OCI-LY3 (cell line): ENCODE measurements around the gene PACS2.

ENCODE experiments used
- EZH2phosphoT487 ChIP-seq: fragments of 200-600 bp; shearing (Covaris generic); IDR thresholded peaks from 2 replicates; pipeline ENCODE4 v1.6.1; 2018; ENCODE audit warnings: antibody characterized with exemption, mixed run types, low read depth
- TF ChIP-seq, protein P1 (sequence below): fragments of 200-600, 300-600 bp; sonication (generic); IDR thresholded peaks from 2 replicates; pipeline ENCODE4 v1.5.1; 2014; ENCODE audit warnings: antibody characterized with exemption, low read length, low read depth

DNA sequence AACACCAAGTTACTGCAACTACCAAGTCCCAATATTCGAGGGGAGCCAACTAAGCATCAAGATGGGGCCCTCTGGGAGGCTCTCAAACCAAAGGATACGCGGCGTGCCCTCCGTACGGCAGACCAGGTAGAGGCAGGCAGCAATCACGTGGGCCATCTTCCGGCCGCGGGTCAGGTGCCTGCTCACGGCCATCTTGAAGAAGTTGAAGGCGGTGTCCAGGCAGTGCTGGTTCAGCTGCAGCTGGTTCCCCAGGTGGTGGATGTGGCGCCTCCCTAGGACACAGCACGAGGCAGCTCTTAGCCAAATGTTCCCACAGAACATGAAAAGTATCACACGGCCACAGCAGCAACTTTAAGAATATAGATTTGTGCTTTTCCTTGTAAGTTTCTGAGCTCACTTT lies 41.9 kb upstream of the PACS2 start:
- TF ChIP-seq, protein P1, sequence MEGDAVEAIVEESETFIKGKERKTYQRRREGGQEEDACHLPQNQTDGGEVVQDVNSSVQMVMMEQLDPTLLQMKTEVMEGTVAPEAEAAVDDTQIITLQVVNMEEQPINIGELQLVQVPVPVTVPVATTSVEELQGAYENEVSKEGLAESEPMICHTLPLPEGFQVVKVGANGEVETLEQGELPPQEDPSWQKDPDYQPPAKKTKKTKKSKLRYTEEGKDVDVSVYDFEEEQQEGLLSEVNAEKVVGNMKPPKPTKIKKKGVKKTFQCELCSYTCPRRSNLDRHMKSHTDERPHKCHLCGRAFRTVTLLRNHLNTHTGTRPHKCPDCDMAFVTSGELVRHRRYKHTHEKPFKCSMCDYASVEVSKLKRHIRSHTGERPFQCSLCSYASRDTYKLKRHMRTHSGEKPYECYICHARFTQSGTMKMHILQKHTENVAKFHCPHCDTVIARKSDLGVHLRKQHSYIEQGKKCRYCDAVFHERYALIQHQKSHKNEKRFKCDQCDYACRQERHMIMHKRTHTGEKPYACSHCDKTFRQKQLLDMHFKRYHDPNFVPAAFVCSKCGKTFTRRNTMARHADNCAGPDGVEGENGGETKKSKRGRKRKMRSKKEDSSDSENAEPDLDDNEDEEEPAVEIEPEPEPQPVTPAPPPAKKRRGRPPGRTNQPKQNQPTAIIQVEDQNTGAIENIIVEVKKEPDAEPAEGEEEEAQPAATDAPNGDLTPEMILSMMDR, result no peak
- TF ChIP-seq EZH2phosphoT487, result no peak
